ENCODE data around the gene CALY. TPM values are rescaled to one million over a fixed set of nuclear protein-coding genes. Genes with fewer than 3 reads are reported as not detected.

The CALY gene
- total RNA-seq, 2 experiments from 2014 or later, result 3.8 to 3.9 TPM

DNA sequence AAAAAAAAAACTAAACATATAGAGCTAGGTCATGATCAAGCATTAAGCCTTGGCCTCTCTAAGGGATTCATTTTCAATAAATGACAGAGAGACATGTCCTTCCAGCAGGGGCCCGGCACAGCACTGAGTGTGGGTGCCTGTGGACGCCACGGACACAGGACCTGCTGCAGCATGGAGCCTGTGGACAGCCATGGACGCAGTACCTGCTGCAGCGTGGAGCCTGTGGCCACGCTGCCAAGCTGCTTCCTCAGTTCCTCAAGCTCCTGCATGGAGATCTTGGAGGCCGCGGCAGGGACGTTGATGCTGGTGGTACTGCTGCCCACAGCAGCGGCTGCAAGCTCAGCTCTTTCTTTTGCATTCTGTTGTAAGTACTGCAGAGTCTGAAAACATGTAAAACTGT lies 37.5 kb downstream of the CALY start:
- Mint-ChIP-seq H3K36me3 (ENCODE audit: low read depth) (peaks cover 86% of the 10 kb centered on the region), H3K4me1 (ENCODE audit: low read depth) (no peaks in the 10 kb centered on the region), H3K4me3 (no peak overlapping the region), H3K9me3 (no peaks in the 10 kb centered on the region), H3K27me3 (no peaks in the 10 kb centered on the region), H3K27ac (no peak overlapping the region)
- CTCF ChIA-PET, result interaction anchor here (1.8 kb wide), 1 partner anchor 9 kb away, joined by 4 read pairs; no protein-coding TSS in a partner anchor
- POLR2A ChIA-PET, result no interaction called here
- Histone ChIP-seq H3K4me3 (ENCODE audit: low read length) (no peak overlapping the region), H3K27me3 (ENCODE audit: control insufficient read depth in 1 of 2, insufficient read depth in 2 of 2, low read length in 2 of 2) (no peaks in the 10 kb centered on the region), H3K36me3 (ENCODE audit: insufficient read depth, low read length) (peaks cover 83% of the 10 kb centered on the region), H3K9me3 (ENCODE audit: control insufficient read depth in 1 of 2, insufficient read depth in 1 of 2, low read length in 2 of 2) (no peaks in the 10 kb centered on the region), H3K4me1 (ENCODE audit: insufficient read depth, low read length) (peaks cover 9% of the 10 kb centered on the region), H3K27ac (ENCODE audit: low read depth in 1 of 2, low read length in 2 of 2) (no peak overlapping the region)
- TF ChIP-seq, protein P1, sequence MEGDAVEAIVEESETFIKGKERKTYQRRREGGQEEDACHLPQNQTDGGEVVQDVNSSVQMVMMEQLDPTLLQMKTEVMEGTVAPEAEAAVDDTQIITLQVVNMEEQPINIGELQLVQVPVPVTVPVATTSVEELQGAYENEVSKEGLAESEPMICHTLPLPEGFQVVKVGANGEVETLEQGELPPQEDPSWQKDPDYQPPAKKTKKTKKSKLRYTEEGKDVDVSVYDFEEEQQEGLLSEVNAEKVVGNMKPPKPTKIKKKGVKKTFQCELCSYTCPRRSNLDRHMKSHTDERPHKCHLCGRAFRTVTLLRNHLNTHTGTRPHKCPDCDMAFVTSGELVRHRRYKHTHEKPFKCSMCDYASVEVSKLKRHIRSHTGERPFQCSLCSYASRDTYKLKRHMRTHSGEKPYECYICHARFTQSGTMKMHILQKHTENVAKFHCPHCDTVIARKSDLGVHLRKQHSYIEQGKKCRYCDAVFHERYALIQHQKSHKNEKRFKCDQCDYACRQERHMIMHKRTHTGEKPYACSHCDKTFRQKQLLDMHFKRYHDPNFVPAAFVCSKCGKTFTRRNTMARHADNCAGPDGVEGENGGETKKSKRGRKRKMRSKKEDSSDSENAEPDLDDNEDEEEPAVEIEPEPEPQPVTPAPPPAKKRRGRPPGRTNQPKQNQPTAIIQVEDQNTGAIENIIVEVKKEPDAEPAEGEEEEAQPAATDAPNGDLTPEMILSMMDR (IDR thresholded peaks at IDR 0.05), result no peak
- intact Hi-C loops (cut with DNase I, micrococcal nuclease), result no loop called here
- ATAC-seq (ENCODE audit: poor library complexity) (no peak), DNase-seq (no peak)

DNA sequence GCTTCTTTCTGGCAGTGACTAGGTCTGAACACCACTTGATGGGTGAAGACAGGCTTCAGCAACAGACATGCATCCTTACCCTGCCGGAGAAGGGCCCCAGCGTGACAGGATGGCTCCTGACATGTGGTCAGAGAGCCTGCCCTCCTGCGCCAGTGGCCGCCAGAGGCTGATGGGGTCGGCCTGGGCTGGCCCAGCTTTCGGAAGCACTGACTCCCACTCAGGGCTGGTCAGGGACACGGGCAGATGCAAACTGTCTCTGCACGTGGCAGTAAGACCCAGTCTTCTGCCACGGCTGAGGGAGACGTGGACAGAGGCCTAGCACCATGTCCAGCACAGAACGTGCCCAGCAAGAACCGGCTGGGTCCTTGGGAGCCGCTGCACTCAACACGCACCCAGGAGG lies 38.2 kb downstream of the CALY start:
- TF ChIP-seq, protein P1 (IDR thresholded peaks at IDR 0.05), result no peak
- intact Hi-C loops (cut with DNase I, micrococcal nuclease), result no loop called here
- Mint-ChIP-seq H3K27me3 (no peaks in the 10 kb centered on the region), H3K4me3 (no peak overlapping the region), H3K9me3 (no peaks in the 10 kb centered on the region), H3K36me3 (ENCODE audit: low read depth) (peaks cover 85% of the 10 kb centered on the region), H3K4me1 (ENCODE audit: low read depth) (no peaks in the 10 kb centered on the region), H3K27ac (no peak overlapping the region)
- DNase-seq (no peak), ATAC-seq (ENCODE audit: poor library complexity) (no peak)
- ChIA-PET CTCF (interaction anchor here (1.8 kb wide), 1 partner anchor 10 kb away, joined by 4 read pairs; no protein-coding TSS in a partner anchor), POLR2A (no interaction called here)
- H3K27me3 ChIP-seq (ENCODE audit: control insufficient read depth in 1 of 2, insufficient read depth in 2 of 2, low read length in 2 of 2), result no peaks in the 10 kb centered on the region
- no peak overlapping the region for H3K27ac ChIP-seq (ENCODE audit: low read depth in 1 of 2, low read length in 2 of 2)
- peaks cover 88% of the 10 kb centered on the region for H3K36me3 ChIP-seq (ENCODE audit: insufficient read depth, low read length)
- H3K4me3 ChIP-seq (ENCODE audit: low read length), result no peak overlapping the region
- peaks cover 4% of the 10 kb centered on the region for H3K4me1 ChIP-seq (ENCODE audit: insufficient read depth, low read length)
- no peaks in the 10 kb centered on the region for H3K9me3 ChIP-seq (ENCODE audit: control insufficient read depth in 1 of 2, insufficient read depth in 1 of 2, low read length in 2 of 2)

DNA sequence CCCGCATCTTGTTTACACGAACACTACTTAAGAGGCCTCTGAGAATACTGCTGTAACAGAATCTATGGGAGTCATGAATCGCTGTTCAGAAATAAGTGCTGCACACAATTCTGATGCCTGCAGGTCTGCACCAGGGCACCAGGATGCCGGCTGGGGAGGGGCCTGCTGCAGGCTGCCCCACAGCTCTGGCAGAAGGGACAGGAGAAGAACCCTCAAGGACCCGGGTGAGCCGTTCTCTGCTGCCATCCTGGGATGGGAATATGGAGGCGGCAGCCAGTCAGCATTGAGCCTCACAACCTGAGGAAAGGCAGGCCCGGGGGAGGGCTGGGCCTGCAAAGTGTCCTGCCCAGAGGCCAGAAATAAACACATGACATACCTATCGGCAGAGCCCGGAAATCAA lies 39.2 kb downstream of the CALY start:
- Mint-ChIP-seq H3K36me3 (ENCODE audit: low read depth) (peaks cover 79% of the 10 kb centered on the region), H3K4me1 (ENCODE audit: low read depth) (no peaks in the 10 kb centered on the region), H3K27ac (no peak overlapping the region), H3K9me3 (no peaks in the 10 kb centered on the region), H3K27me3 (no peaks in the 10 kb centered on the region), H3K4me3 (no peak overlapping the region)
- H3K4me1 ChIP-seq (ENCODE audit: insufficient read depth, low read length), result peaks cover 4% of the 10 kb centered on the region
- intact Hi-C loops (cut with DNase I, micrococcal nuclease), result loop anchor here in 1 of 2 experiments (2.0 kb wide), 1 partner anchor 19 kb away; no protein-coding TSS in a partner anchor
- H3K4me3 ChIP-seq (ENCODE audit: low read length), result no peak overlapping the region
- H3K36me3 ChIP-seq (ENCODE audit: insufficient read depth, low read length), result peaks cover 94% of the 10 kb centered on the region
- ATAC-seq (ENCODE audit: poor library complexity), result no peak
- ChIA-PET POLR2A (no interaction called here), CTCF (no interaction called here)
- DNase-seq, result no peak
- TF ChIP-seq, protein P1 (IDR thresholded peaks at IDR 0.05), result no peak
- no peaks in the 10 kb centered on the region for H3K27me3 ChIP-seq (ENCODE audit: control insufficient read depth in 1 of 2, insufficient read depth in 2 of 2, low read length in 2 of 2)
- H3K9me3 ChIP-seq (ENCODE audit: control insufficient read depth in 1 of 2, insufficient read depth in 1 of 2, low read length in 2 of 2), result no peaks in the 10 kb centered on the region
- H3K27ac ChIP-seq (ENCODE audit: low read depth in 1 of 2, low read length in 2 of 2), result no peak overlapping the region
